Thyroid gland (tissue), 4 donors: Measurements from ENCODE around the gene FOXP1.

Experiments
- CTCF ChIP-seq, 6 experiments: fragments of 200-600 bp in 3 of 6; fragments of 450-650 bp in 3 of 6; sonication (generic) in 3 of 6; IDR thresholded peaks; one replicate each; pipeline ENCODE4 v1.5.1; 2016 to 2019; ENCODE audit warnings: antibody characterized with exemption in 6 of 6, mild to moderate bottlenecking in 2 of 6, inconsistent platforms in 1 of 6, moderate library complexity in 1 of 6
- POLR2A ChIP-seq, 2 donors: fragments of 450-650 bp; IDR thresholded peaks; one replicate each; pipeline ENCODE4 v1.6.1; 2017; ENCODE audit warnings: antibody characterized with exemption in 2 of 2, mild to moderate bottlenecking in 2 of 2, moderate library complexity in 1 of 2

GRCh38 chr3:71585131-71585530, 1.6 kb upstream of the FOXP1 start:
- TF ChIP-seq CTCF (IDR thresholded peaks at IDR 0.05) (no peak), POLR2A (IDR thresholded peaks at IDR 0.05) (no peak)
